ENCODE data around the gene COL20A1. TPM values are rescaled to one million over a fixed set of nuclear protein-coding genes. Genes with fewer than 3 reads are reported as not detected.

The COL20A1 gene
- total RNA-seq, 4 donors from 2014 or later, result 0.32 TPM; not detected in 3

- Histone ChIP-seq H3K9me3 (no peaks in the 10 kb centered on the region), H3K27me3 (peaks cover 0 to 70% (median 0%) of the 10 kb centered on the region in 4 donors), H3K4me3 (no peak overlapping the region), H3K4me1 (peaks cover 8 to 13% (median 11%) of the 10 kb centered on the region in 4 donors), H3K27ac (replicated peaks in 1 of 4) (no peak overlapping the region), H3K36me3 (no peaks in the 10 kb centered on the region)
- 100% methylated on average over 1 of the region's 12 CpGs for WGBS
- TF ChIP-seq POLR2AphosphoS5 (IDR thresholded peaks at IDR 0.05), result no peak
- TF ChIP-seq POLR2A (IDR thresholded peaks at IDR 0.05; ENCODE audit: low read depth), result no peak
- TF ChIP-seq, protein P1, sequence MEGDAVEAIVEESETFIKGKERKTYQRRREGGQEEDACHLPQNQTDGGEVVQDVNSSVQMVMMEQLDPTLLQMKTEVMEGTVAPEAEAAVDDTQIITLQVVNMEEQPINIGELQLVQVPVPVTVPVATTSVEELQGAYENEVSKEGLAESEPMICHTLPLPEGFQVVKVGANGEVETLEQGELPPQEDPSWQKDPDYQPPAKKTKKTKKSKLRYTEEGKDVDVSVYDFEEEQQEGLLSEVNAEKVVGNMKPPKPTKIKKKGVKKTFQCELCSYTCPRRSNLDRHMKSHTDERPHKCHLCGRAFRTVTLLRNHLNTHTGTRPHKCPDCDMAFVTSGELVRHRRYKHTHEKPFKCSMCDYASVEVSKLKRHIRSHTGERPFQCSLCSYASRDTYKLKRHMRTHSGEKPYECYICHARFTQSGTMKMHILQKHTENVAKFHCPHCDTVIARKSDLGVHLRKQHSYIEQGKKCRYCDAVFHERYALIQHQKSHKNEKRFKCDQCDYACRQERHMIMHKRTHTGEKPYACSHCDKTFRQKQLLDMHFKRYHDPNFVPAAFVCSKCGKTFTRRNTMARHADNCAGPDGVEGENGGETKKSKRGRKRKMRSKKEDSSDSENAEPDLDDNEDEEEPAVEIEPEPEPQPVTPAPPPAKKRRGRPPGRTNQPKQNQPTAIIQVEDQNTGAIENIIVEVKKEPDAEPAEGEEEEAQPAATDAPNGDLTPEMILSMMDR (IDR thresholded peaks at IDR 0.05), result no peak
- no peak for TF ChIP-seq EP300 (IDR thresholded peaks at IDR 0.05)
- intact Hi-C loops (cut with DNase I), result no loop called here
- DNase-seq (ENCODE audit: extremely low spot score), result no peak
These were observed 59.8 kb downstream of the COL20A1 start for GRCh38 chr20:63352811-63353221.

DNA sequence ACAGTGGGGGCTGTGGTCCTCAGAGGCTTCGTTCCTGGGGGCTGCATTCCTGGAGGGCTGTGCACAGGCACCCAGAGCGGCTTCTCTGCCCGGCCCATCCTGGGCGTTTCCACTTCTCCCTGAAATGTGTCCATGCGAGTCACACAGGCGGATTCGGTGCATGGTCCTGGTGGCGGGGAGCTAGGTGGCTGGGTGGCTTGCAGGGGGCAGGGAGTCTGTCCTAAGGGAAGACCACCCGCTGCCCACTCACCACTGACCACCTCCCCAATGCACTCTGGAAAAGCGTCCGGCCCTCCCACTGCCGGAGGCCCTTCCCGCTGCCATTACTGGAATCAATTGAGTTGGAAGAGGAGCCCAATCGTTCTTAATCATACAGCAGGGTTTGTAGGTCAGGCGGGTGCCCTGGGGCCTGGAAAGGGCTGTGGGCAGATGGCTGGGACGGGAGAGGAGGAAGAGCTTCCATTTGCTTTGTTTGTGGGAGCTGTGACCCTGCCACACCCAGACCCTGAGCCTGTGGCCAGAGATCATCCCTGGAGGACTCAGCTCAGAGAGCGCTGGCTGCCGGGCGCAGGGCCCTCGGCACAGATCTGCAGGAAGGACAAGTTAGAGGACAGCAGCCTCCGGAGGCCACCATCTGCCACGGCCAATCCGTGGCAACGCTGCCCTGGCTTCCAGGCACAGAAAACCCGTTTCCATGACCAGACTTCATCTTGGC, 61.8 kb downstream of the COL20A1 start:
- Histone ChIP-seq H3K4me1 (peaks cover 8 to 13% (median 11%) of the 10 kb centered on the region in 4 donors), H3K27me3 (peaks cover 0 to 74% (median under 1%) of the 10 kb centered on the region in 4 donors), H3K4me3 (no peak overlapping the region), H3K27ac (replicated peaks in 1 of 4) (no peak overlapping the region), H3K9me3 (no peaks in the 10 kb centered on the region), H3K36me3 (no peaks in the 10 kb centered on the region)
- intact Hi-C loops (cut with DNase I), result no loop called here
- no peak for DNase-seq (ENCODE audit: extremely low spot score)
- no peak for TF ChIP-seq POLR2A (IDR thresholded peaks at IDR 0.05; ENCODE audit: low read depth)
- TF ChIP-seq, protein P1 (IDR thresholded peaks at IDR 0.05), result no peak
- no peak for TF ChIP-seq EP300 (IDR thresholded peaks at IDR 0.05)
- no peak for TF ChIP-seq POLR2AphosphoS5 (IDR thresholded peaks at IDR 0.05)
- 90% methylated on average over 23 of the region's 25 CpGs for WGBS

- no peak for TF ChIP-seq EP300 (IDR thresholded peaks at IDR 0.05)
- TF ChIP-seq, protein P1 (IDR thresholded peaks at IDR 0.05), result no peak
- TF ChIP-seq POLR2AphosphoS5 (IDR thresholded peaks at IDR 0.05), result no peak
- no peak for TF ChIP-seq POLR2A (IDR thresholded peaks at IDR 0.05; ENCODE audit: low read depth)
- no peaks in the 10 kb centered on the region for H3K36me3 ChIP-seq
- 94% methylated on average over 6 of the region's 11 CpGs for WGBS
- no peak overlapping the region for H3K27ac ChIP-seq (replicated peaks in 1 of 4)
- H3K9me3 ChIP-seq, result no peaks in the 10 kb centered on the region
- H3K4me3 ChIP-seq, result no peak overlapping the region
- intact Hi-C loops (cut with DNase I), result no loop called here
- DNase-seq (ENCODE audit: extremely low spot score), result no peak
- peaks cover 13 to 22% (median 16%) of the 10 kb centered on the region in 4 donors for H3K4me1 ChIP-seq
- peaks cover 0 to 84% (median 10%) of the 10 kb centered on the region in 4 donors for H3K27me3 ChIP-seq
These were observed 62.9 kb downstream of the COL20A1 start for GRCh38 chr20:63355781-63356295.

DNA sequence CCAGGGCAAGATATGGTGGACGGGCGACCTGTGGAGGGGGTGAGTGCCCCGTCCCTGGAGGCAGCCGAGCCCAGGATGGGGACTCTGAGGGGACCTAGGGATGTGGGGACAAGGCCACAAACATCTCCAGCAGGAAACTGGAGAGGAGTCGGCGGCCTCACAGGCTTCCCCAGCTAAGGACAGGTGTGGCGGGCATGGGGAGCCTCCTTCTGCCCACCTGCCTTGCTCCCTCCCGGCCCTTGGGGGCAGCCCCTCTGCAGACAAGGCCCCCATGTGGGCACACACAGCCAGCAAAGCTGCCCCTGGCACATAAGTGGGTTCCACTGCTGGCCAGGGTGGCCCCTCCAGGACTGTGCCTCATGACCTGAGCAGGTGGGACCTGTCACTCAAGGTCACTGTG, 63.5 kb downstream of the COL20A1 start:
- no peak for DNase-seq (ENCODE audit: extremely low spot score)
- Histone ChIP-seq H3K36me3 (no peaks in the 10 kb centered on the region), H3K27me3 (peaks cover 0 to 90% (median 12%) of the 10 kb centered on the region in 4 donors), H3K9me3 (no peaks in the 10 kb centered on the region), H3K4me1 (peaks cover 15 to 26% (median 19%) of the 10 kb centered on the region in 4 donors), H3K4me3 (no peak overlapping the region), H3K27ac (replicated peaks in 1 of 4) (no peak overlapping the region)
- TF ChIP-seq POLR2A (IDR thresholded peaks at IDR 0.05; ENCODE audit: low read depth) (no peak), POLR2AphosphoS5 (IDR thresholded peaks at IDR 0.05) (no peak), EP300 (IDR thresholded peaks at IDR 0.05) (no peak)
- TF ChIP-seq, protein P1 (IDR thresholded peaks at IDR 0.05), result no peak
- intact Hi-C loops (cut with DNase I), result no loop called here
- 87% methylated on average over 4 of the region's 8 CpGs for WGBS

Data from esophagus muscularis mucosa (tissue), 4 donors.